Stimulated activated CD8-positive, alpha-beta memory T cell treated with anti-CD3 and anti-CD28 coated beads, Interleukin-4, amount 100 ng/mL, for 4 hours (primary cell): ENCODE results near the gene CCDC91.
"Not testable (repeated sequence)": the region's sequence is repeated elsewhere in the genome, so short reads cannot be mapped to it uniquely, and the experiment has no call there.

Experiments
- DNase-seq, 2 donors: peaks; one replicate each; pipeline ENCODE4 v3.0.0-alpha.2; 2020; ENCODE audit warnings: low read depth in 2 of 2, low spot score in 1 of 2

CCDC91 gene

GRCh38 chr12:28180786-28181185 lies 9.5 kb upstream of the CCDC91 start:
- DNase-seq: no peak

- DNase-seq: no peak
These were observed 5.9 kb upstream of the CCDC91 start for GRCh38 chr12:28184375-28184774.

GRCh38 chr12:28186500-28186899 lies 3.8 kb upstream of the CCDC91 start:
- no peak for DNase-seq

- no peak for DNase-seq
These were observed 404 bp upstream of the CCDC91 start for GRCh38 chr12:28189784-28190320.

- DNase-seq: peak in 1 of 2 donors; percentile 4
These were observed 1.1 kb downstream of the CCDC91 start for GRCh38 chr12:28191051-28192048.

- no peak for DNase-seq
These were observed 1.9 kb downstream of the CCDC91 start for GRCh38 chr12:28192125-28192524.

GRCh38 chr12:28194621-28195020 lies 4.4 kb downstream of the CCDC91 start:
- DNase-seq: not testable (repeated sequence)

GRCh38 chr12:28201136-28201535 lies 10.9 kb downstream of the CCDC91 start:
- DNase-seq: not testable (repeated sequence)

GRCh38 chr12:28202374-28203130 lies 12.3 kb downstream of the CCDC91 start:
- DNase-seq: no peak

- no peak for DNase-seq
These were observed 19.5 kb downstream of the CCDC91 start for GRCh38 chr12:28209782-28210181.

- no peak for DNase-seq
These were observed 21.9 kb downstream of the CCDC91 start for GRCh38 chr12:28212182-28212581.

GRCh38 chr12:28215021-28215420 lies 24.8 kb downstream of the CCDC91 start:
- no peak for DNase-seq

- DNase-seq: no peak
These were observed 25.8 kb downstream of the CCDC91 start for GRCh38 chr12:28216016-28216415.

GRCh38 chr12:28217805-28218204 lies 27.5 kb downstream of the CCDC91 start:
- DNase-seq: no peak

GRCh38 chr12:28218875-28219274 lies 28.6 kb downstream of the CCDC91 start:
- DNase-seq: no peak

GRCh38 chr12:28219827-28220226 lies 29.6 kb downstream of the CCDC91 start:
- DNase-seq: no peak

GRCh38 chr12:28222081-28222700 lies 31.9 kb downstream of the CCDC91 start:
- peak; percentile 40 to 49 for DNase-seq

- no peak for DNase-seq
These were observed 32.8 kb downstream of the CCDC91 start for GRCh38 chr12:28223025-28223554.

- no peak for DNase-seq
These were observed 33.6 kb downstream of the CCDC91 start for GRCh38 chr12:28223858-28224257.

- DNase-seq: no peak
These were observed 36.4 kb downstream of the CCDC91 start for GRCh38 chr12:28226705-28227104.

GRCh38 chr12:28227251-28227650 lies 37.0 kb downstream of the CCDC91 start:
- DNase-seq: no peak
